NOMO-1 (cell line): ENCODE results near the gene KIAA1755.
"Not testable (repeated sequence)": the region's sequence is repeated elsewhere in the genome, so short reads cannot be mapped to it uniquely, and the experiment has no call there.

Experiments used
- DNase-seq, 2 experiments: peaks; one replicate each; lab custom pipeline; 2025; ENCODE audit not compliant: unreplicated experiment in 2 of 2; lab: John Stamatoyannopoulos, UW

KIAA1755 gene

DNA sequence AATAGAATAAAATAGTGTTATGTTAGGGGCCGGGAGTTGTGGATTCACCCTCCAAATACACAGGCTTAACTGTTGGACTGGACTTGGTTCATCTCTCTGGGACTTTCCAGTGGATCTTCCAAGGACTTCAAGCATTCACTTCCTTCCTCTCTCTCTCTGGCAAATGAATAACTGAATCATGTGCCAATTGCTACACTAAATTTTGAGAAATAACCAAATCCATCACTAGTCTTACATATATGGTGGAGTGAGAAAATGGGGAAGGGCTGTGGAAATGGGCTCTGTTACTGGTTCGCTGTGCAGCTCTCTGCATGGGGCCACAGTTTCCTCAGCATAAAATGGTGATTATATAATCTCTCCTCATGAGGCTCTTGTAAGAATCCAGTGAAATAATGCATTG is 6.8 kb upstream of the KIAA1755 start:
- DNase-seq: no peak

DNA sequence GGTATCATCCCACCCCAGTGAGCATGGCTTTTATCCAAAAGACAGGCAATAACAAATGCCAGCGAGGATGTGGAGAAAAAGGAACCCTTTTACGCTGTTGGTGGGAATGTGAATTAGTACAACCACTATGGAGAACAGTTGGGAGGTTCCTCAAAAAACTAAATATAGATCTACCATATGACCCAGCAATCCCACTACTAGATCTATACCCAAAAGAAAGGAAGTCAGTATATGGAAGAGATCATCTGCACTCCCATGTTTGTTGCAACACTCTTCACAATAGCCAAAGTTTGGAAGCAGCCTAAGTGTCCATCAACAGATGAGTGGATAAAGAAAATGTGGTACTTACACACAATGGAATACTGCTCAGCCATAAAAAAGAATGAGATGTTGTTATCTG is 5.9 kb upstream of the KIAA1755 start:
- no peak for DNase-seq

DNA sequence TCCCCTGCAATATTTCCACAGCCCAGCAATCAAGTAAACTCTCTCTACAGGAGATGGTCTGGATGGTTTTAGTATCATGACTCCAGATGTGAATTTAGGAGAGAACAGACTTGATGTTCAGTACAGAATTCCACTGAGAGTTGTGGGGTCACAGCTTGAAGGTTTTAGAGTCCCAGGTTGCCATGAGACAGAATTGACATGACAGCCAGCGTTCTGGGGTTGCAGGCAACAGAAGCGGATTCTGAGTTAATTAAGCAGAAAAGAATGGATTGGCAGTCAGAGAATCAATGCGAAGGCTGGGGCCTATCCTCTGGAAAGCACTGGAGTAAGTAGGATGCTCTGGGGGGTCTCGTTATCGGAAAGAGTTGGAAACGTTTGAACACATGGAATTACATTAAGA is 2.4 kb upstream of the KIAA1755 start:
- no peak for DNase-seq

DNA sequence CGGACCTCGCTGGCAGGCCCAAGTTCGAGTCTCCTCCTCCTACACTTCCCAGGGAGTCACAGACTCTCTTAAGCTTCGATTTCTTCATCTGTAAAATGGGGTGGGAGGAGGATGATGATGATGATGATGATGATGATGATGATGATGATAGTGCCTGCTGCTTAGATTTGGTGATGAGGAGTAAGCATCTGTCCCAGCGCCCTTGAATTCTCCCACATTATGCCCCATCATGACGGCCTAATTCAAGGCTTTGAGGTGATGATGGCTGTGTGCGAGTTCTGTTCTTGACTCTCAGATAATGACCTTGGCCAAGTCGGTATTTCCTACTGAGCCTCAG is 487 bp upstream of the KIAA1755 start:
- DNase-seq: no peak

DNA sequence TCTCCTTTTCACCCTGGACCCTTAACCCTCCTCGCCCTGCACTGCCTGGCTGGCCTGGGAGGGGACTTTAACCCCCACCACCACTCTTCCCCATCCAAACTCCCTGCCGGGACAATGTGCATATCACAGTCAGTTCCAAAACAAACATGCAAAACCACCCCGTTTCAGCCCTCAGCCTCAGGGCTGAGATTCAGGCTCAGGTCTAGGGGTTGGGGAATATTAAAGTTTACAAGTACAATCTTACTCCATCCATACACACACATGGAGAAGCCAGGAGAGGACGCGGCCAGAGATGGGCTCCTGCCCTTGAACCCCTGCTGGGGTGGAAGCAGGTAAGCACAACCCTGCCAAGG is 534 bp downstream of the KIAA1755 start:
- DNase-seq: no peak

DNA sequence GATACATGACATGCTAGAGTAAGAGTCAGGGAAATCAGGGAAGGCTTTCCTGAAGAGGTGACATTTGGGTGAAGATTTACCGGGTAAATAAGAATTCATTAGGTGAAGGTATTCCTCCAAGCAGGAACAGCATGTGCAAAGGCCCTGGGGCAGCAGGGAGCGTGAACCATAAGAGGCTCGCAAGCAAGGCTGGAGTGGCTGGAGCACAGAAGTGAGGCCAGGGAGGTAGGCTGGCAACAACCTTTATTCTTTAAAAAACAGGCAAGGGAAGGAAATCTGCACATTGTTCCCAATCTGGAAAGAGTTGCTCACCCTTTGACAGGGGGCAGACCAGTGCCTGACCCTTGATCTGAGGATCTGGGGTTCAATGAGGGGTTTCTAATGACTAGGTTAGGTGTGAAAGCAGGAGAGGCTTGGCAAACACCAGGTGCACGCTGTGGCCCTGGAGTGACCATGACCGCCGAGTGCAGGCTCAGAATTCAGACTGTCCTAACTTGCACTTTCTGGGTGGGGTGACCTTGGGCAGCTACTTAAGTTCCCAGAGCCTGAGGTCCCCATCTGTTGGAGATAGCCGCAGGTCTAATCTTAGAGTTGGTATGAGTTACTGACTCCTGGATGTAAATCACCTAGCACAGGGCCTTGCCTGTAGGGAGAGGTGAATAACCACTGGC is 1.9 kb downstream of the KIAA1755 start:
- DNase-seq: no peak

DNA sequence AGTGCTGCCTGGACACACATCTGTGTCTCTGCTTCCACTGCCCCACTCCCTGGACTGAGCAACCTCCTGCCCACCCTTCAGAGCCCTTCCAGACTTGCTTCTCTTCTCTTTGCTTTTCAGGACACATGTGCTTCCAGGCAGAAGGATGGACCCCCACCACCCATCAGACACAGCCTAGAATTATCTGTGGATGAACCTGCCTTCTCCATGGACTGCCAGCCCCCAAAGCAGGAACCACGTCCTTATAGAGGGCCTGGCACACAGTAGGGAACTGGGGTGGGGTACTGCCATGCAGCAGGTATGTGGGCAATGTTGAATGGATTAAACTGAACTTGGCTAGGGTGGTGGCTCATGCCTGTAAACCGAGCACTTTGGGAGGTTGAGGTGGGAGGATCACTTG is 3.6 kb downstream of the KIAA1755 start:
- DNase-seq: no peak

DNA sequence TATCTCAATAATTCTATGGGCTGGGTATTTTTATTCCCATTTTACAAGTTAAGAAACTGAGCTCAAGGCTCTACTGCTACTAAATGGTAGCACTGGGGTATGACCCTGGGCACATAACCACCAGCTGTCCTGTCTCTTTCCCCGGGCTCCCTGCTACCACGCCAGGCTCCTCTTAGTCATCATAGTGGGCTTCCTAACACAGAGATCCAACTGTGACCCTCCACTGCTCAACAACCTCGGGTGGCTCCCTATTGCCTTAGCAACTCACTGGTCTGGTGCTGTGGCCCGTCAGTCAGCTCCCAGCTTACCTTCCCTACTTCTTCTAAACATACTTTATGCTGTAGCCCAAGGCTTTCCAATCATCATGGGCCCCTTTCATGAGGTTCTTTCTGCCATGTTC is 4.5 kb downstream of the KIAA1755 start:
- DNase-seq: no peak

DNA sequence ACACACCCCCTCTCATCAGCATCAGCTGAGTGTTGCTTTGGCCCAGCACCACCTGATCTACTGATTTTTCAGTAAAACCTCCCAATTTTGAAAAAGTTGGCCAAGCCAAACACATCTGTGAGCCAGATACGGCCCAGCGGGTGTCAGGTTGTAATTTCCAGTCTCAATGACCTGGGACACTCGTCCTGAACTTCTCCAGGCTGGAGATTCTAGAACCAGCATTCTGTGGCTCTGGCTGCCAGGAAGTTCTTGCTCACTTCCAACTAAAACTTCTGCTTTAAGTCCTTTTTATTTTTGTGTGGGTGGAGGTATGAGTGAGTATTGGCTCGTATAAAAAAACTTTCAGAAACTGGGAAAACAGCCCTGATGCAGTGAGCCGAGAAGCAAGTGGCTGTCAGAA is 5.1 kb downstream of the KIAA1755 start:
- DNase-seq: no peak

DNA sequence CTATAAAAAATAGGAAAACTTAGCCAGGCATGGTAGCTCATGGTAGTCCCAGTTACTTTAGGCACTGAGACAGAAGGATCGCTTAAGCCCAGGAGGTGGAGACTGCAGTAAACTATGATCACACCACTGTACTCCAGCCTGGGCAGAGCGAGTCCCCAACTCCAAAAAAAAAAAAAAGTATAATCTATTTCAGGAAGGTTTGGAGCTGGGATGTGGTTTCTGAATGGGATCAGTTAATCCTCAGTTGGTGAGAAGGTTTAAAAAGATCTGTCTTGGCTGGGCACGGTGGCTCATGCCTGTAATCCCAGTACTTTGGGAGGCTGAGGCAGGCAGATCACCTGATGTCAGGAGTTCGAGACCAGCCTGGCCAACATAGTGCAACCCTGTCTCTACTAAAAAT is 5.9 kb downstream of the KIAA1755 start:
- DNase-seq: not testable (repeated sequence)

DNA sequence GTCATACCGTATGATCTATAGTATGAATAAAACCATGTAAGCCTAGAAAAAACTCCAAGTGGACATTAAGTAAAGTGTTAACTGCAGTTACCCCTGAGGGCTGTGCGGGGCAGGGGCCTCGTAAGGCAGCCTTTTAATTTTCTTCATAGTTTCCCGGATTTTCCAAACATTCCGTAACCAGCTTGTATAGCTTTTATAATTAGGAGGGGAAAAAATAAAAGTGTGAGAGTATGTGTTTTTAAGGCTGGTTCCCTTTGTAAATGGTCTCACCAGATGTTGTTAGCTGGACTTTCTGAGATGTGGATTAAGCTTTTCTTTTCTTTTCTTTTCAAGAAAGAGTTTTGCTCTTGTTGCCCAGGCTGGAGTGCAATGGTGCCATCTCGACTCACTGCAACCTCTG is 7.0 kb downstream of the KIAA1755 start:
- no peak for DNase-seq

DNA sequence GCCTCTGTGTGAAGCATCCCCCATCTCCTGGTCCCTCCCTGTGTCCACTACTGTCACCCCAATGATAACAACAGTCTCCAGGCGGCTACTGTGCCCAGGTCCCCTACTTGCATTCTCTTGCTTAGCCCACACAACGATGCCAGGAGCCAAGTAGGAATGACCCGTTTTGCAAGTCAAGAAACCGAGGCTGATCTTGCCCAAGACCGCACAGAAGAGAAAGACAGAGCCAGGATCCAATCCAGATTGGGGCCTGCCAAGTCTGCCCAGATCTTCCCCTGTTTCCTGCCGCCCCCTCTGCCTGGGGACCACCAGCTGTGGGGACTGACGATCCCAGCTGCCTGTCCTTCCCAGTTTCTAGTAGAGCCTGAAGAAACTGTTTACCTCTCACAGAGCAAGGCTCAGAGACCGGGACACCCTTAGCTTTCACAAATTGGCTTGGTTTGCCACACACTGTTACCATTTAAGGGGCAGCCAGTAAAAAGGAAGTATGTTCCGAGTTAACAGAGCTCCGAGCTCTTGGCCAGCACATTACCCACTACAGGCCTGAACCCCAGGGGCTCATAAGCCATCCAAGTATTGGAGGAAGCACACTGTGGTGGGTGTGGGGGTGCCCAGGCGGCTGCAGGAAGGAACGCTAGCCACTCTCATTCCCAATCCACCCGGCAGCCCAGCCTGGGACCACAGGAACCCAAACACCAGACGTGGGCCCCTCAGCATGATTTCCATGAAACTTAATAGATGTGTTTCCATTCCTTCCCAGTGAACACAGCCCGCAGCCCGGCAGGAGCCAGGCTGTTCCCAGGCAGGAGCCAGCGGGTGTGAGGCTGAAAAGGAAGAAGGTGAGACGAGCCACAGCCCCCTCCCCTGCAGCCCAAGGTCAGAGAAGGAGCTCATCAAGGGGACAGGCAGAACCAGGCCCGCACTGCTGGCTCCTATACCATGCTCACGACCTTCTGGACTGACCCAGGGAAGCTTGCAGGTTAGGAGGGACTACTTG is 7.9 kb downstream of the KIAA1755 start:
- DNase-seq: no peak

DNA sequence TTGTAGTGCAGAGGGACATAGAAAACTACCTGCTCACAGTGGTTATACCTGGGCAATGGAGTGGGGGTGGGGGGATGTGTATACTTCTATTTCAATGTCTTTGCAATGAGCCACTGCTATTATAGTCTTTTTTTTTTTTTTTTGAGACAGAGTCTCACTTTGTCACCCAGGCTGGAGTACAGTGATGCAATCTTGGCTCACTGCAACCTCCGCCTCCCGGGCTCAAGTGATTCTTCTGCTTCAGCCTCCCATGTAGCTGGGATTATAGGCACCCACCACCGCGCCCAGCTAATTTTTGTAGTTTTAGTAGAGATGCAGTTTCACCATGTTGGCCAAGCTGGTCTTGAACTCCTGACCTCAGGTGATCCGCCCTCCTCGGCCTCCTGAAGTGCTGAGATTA is 9.1 kb downstream of the KIAA1755 start:
- DNase-seq: not testable (repeated sequence)

DNA sequence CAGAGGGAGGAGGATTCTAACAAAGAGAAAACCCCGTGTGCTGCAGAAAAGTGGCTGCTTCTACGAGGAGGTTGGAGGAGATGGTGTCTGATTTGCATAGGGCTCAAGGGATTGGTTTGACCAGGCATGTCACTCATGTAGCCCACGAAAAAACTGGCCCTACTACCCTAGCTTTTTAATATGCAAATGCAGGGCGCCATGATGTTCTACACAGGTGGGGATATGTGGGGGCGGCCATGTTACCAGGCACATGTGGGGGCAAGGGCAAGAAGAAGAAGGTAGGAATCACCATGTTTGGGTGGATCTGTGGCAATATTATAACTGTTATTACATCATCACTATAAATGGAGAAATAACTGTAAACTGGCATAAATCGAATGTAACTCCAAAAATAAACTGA is 9.9 kb downstream of the KIAA1755 start:
- peak; percentile 73 to 82 for DNase-seq

DNA sequence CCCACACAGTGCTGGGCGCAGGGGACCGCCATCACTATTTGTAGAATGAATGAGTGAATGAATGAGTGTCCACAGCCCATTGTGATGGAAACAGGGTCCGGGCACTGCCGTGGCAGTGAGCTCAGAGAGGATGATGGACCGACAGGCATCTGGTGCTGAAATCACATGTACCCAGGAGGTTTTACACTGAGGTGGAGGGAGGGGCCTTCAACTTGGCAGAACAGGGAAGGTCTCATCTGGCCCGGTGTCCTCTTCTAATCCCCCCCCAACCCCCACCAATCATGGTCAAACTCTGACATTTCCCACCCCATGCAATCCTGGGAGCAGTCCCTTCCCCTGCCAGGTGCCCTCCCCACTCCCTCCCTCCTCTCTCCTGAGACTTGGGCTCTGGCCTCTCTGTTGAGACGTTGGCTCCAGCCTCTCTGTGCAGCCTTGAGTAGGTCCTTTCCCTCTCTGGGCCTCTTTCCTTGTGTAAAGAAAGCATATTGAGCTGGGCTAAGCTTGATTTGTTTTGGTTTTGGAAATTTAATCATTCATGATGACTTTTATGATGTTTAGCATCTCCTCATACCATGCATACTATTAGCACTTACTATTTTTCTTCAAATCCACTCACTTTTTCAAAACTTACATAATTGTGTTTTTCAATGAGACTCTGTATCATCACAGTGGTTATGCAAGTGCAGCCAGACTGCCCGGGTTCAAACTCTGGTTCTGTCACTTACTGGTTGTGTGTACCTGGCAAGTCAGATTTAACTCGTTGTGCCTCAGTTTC is 10.8 kb downstream of the KIAA1755 start:
- no peak for DNase-seq

DNA sequence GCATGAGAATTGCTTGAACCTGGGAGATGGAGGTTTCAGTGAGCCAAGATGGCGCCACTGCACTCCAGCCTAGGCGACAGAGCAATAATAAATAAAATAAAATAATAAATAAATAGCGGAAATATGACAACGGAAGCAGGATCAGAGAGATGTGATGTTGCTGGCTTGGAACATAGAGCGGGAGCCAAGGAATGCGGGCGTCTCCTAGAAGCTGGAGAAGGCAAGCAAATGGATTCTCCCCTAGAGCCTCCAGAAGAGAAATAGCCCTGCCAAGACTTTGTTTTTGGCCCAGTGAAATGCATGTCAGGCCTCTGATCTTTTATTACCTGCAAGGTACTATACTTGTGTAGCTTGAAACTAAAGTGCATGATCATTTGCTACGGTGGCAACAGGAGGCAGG is 12.4 kb downstream of the KIAA1755 start:
- DNase-seq: no peak

DNA sequence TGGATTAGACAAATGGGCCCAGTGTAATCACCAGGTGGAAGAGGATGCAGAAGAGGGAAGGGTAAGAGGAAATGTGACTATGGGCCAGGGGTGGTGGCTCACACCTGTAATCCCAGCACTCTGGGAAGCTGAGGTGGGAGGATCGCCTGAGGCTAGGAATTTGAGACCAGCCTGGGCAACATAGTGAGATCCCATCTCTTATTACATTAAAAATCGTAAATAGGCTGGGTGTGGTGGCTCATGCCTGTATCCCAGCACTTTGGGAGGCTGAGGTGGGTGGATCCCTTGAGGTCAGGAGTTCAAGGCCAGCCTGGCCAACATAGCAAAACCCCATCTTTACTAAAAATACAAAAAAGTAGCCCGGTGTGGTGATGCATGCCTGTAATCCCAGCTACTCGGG is 12.8 kb downstream of the KIAA1755 start:
- not testable (repeated sequence) for DNase-seq

DNA sequence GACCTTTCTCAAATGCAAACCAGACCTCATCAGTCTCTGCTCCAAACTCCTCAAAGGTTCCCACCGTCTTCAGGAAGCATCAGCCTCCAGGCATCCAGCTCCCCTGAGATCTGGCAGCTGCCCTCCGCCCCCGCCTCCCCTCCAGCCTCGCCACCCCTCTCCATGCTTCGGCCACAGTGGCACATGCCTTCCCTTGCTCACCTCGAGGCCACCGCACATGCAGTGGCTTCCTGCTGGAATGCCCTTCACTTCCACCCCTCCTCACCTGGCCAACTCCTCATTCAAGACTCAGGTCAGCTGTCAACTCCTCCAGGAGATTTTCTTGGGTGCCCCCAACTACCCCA is 13.4 kb downstream of the KIAA1755 start:
- DNase-seq: no peak

DNA sequence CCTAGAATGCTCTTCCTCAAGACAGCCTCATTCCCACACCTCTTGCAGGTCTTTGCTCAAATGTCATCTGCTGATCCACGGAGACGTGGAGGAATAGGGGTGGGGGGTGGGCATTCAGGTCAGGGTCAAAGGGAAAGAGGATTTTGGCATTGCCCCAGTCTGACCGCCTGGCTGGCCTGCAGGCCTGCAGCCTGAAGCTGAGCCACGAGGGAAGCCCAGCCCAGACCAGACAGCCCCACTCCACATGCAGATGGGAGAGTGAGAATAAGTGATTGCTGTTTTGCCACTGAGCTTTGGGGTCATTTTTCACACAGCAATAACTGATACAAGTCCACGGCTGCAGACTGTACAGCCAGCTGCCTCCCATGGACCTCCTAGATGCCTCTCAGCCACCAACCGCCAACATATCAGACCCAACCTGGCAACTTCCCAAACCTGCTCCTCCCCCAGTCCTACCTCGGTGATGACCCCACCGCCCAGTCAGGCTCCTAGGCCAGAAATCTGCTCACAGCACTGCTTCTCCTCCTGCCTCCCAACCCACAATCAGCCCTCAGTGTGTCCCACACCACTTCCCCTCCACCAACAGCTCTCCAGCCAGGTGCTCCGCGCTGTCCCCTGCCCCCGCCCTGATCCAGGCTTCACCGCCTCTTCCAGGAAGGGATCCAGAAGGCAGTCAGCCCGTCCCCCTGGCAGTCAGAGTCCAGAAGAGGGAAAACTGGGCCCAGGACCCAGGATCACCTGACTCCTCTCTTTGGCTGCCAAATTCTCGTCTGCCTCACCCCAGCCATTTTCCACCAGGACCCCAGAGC is 14.0 kb downstream of the KIAA1755 start:
- DNase-seq: no peak

DNA sequence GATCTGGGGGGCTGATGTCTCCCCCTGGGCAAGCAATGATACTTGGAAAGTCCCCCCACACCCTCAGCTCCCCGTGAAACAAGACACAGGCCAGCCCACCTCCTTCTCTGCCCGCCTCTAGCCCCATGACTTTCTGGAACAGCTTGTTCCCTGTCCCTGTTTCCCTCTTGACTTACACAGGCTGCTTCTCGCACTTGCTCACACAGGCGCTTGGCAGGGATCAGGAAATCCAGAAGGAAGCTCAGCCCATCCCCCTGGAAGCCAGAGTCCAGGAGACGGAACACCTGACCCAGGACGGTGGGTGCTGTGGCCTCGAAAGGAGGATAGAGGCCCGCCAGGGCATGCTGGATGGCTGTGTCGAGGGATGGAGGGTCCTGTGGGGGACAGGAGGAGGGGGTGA is 14.8 kb downstream of the KIAA1755 start:
- no peak for DNase-seq

DNA sequence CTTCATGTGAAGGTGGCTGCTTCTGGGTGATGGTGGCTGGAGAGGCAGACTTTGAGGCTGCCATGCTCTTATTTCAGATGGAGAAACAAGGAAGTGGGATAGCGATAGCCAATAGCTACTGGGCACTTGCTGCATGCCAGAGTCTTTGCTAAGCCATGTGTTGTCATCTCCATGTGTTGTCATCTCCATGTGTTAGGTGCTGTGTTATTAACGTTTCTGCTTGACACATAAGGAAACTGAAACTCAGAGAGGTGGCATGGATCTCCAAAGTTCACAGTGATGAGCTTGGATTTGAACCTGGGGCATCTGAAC is 16.9 kb downstream of the KIAA1755 start:
- peak; percentile 35 to 76 for DNase-seq
